HEK293 (cell line): ENCODE measurements around the gene GLYATL3.

Experiments used
- CTCF ChIP-seq: fragments of 450-650 bp; formaldehyde crosslinking; IDR thresholded peaks from 2 replicates; pipeline ENCODE4 v1.5.1; 2016; ENCODE audit warnings: missing biosample characterization, missing genetic modification characterization
- KLF16 ChIP-seq: fragments of 450-650 bp; formaldehyde crosslinking; IDR thresholded peaks from 2 replicates; pipeline ENCODE4 v1.5.1; 2017; ENCODE audit warnings: missing biosample characterization, missing genetic modification characterization
- TSHZ1 ChIP-seq: fragments of 450-650 bp; formaldehyde crosslinking; IDR thresholded peaks from 2 replicates; pipeline ENCODE4 v1.5.1; 2016; ENCODE audit warnings: missing biosample characterization, missing genetic modification characterization, borderline replicate concordance
- ZBTB20 ChIP-seq: fragments of 450-650 bp; formaldehyde crosslinking; IDR thresholded peaks from 2 replicates; pipeline ENCODE4 v1.5.1; 2016; ENCODE audit warnings: missing biosample characterization, missing genetic modification characterization
- ZEB2 ChIP-seq: fragments of 450-650 bp; formaldehyde crosslinking; IDR thresholded peaks from 2 replicates; pipeline ENCODE4 v1.5.1; 2016; ENCODE audit warnings: missing biosample characterization, missing genetic modification characterization
- ZNF114 ChIP-seq: fragments of 450-650 bp; formaldehyde crosslinking; IDR thresholded peaks from 2 replicates; pipeline ENCODE4 v1.5.0; 2017; ENCODE audit warnings: missing biosample characterization, missing genetic modification characterization
- ZNF274 ChIP-seq, 2 experiments: fragments of 200-500 bp in 1 of 2; fragments of 450-650 bp in 1 of 2; sonication (Bioruptor generic) in 1 of 2; formaldehyde crosslinking in 1 of 2; IDR thresholded peaks; 2 replicates each; pipeline versions ENCODE4 v1.5.1 to v1.6.1; 2014 to 2016; ENCODE audit warnings: borderline replicate concordance in 1 of 2, inconsistent platforms in 1 of 2, low read length in 1 of 2, missing biosample characterization in 1 of 2, missing genetic modification characterization in 1 of 2
- ZNF561 ChIP-seq: fragments of 450-650 bp; IDR thresholded peaks from 2 replicates; pipeline ENCODE4 v1.5.1; 2018; ENCODE audit warnings: missing biosample characterization, missing genetic modification characterization, borderline replicate concordance
- ZNF776 ChIP-seq: fragments of 450-650 bp; formaldehyde crosslinking; IDR thresholded peaks from 2 replicates; pipeline ENCODE4 v1.5.0; 2017; ENCODE audit warnings: missing biosample characterization, missing genetic modification characterization, borderline replicate concordance
- TF ChIP-seq, protein P1 (sequence below): fragments of 450-650 bp; formaldehyde crosslinking; IDR thresholded peaks from 2 replicates; pipeline ENCODE4 v1.5.1; 2016; ENCODE audit warnings: missing biosample characterization, missing genetic modification characterization
- TF ChIP-seq, protein P2 (sequence below): sonication (generic); formaldehyde crosslinking; IDR thresholded peaks from 2 replicates; pipeline ENCODE4 v1.8.1; 2022; ENCODE audit warnings: mild to moderate bottlenecking, moderate library complexity, missing genetic modification reagents
- TF ChIP-seq, protein P3 (sequence below): fragments of 450-650 bp; formaldehyde crosslinking; IDR thresholded peaks from 2 replicates; pipeline ENCODE4 v1.5.1; 2016; ENCODE audit warnings: missing biosample characterization, missing genetic modification characterization

GRCh38 chr6:49490633-49491032 is 9.1 kb upstream of the GLYATL3 start:
- TF ChIP-seq, protein P1, sequence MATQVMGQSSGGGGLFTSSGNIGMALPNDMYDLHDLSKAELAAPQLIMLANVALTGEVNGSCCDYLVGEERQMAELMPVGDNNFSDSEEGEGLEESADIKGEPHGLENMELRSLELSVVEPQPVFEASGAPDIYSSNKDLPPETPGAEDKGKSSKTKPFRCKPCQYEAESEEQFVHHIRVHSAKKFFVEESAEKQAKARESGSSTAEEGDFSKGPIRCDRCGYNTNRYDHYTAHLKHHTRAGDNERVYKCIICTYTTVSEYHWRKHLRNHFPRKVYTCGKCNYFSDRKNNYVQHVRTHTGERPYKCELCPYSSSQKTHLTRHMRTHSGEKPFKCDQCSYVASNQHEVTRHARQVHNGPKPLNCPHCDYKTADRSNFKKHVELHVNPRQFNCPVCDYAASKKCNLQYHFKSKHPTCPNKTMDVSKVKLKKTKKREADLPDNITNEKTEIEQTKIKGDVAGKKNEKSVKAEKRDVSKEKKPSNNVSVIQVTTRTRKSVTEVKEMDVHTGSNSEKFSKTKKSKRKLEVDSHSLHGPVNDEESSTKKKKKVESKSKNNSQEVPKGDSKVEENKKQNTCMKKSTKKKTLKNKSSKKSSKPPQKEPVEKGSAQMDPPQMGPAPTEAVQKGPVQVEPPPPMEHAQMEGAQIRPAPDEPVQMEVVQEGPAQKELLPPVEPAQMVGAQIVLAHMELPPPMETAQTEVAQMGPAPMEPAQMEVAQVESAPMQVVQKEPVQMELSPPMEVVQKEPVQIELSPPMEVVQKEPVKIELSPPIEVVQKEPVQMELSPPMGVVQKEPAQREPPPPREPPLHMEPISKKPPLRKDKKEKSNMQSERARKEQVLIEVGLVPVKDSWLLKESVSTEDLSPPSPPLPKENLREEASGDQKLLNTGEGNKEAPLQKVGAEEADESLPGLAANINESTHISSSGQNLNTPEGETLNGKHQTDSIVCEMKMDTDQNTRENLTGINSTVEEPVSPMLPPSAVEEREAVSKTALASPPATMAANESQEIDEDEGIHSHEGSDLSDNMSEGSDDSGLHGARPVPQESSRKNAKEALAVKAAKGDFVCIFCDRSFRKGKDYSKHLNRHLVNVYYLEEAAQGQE (tag by site-specific recombination), result no peak
- TF ChIP-seq CTCF (no peak), TSHZ1 (no peak), ZNF776 (tag by site-specific recombination) (no peak), ZNF114 (tag by site-specific recombination) (no peak), ZEB2 (tag by site-specific recombination) (no peak), ZBTB20 (tag by site-specific recombination) (no peak), KLF16 (tag by site-specific recombination) (no peak), ZNF561 (tag by site-specific recombination) (no peak), ZNF274 (IDR thresholded peaks at IDR 0.05; ENCODE audit: low read length) (no peak), ZNF274 (tag by site-specific recombination; IDR thresholded peaks at IDR 0.05; ENCODE audit: borderline replicate concordance) (no peak)
- TF ChIP-seq, protein P2, sequence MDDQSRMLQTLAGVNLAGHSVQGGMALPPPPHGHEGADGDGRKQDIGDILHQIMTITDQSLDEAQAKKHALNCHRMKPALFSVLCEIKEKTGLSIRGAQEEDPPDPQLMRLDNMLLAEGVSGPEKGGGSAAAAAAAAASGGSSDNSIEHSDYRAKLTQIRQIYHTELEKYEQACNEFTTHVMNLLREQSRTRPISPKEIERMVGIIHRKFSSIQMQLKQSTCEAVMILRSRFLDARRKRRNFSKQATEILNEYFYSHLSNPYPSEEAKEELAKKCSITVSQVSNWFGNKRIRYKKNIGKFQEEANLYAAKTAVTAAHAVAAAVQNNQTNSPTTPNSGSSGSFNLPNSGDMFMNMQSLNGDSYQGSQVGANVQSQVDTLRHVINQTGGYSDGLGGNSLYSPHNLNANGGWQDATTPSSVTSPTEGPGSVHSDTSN (CRISPR knock-in tag), result no peak
- TF ChIP-seq, protein P3, sequence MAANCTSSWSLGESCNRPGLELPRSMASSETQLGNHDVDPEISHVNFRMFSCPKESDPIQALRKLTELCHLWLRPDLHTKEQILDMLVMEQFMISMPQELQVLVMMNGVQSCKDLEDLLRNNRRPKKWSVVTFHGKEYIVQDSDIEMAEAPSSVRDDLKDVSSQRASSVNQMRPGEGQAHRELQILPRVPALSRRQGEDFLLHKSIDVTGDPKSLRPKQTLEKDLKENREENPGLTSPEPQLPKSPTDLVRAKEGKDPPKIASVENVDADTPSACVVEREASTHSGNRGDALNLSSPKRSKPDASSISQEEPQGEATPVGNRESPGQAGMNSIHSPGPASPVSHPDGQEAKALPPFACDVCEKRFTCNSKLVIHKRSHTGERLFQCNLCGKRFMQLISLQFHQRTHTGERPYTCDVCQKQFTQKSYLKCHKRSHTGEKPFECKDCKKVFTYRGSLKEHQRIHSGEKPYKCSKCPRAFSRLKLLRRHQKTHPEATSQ, result no peak
